GM18868 (cell line): Measurements from ENCODE around the gene CCDC102A.
A peak's percentile ranks its signal among the peaks of the same experiment; 100 is the strongest.

Source experiments
- ATAC-seq: cut with Tn5 transposase; IDR thresholded peaks from one replicate; pipeline ENCODE4 v1.9.1; 2021; ENCODE audit warnings: mild to moderate bottlenecking, moderate library complexity; ENCODE audit not compliant: unreplicated experiment

Gene CCDC102A

DNA sequence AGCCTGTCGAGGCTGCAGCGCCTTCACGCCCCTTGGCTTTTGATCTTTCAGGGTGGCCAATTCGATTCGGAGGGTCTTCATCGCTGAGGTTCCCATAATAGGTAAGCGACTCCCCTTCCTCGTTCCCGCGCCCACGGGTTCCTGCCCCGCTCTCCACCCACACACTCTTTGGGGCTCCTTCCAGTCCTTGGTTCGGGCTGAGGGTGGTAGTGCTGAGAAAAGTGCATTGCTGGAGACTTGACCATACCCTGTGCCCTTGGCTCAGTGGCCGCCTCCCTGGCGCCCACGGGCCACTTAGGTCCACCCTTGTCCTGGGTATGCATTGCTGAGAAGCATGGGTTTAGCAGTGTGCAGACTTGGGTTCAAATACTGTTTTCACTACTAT, 73.4 kb downstream of the CCDC102A start:
- no peak for ATAC-seq

DNA sequence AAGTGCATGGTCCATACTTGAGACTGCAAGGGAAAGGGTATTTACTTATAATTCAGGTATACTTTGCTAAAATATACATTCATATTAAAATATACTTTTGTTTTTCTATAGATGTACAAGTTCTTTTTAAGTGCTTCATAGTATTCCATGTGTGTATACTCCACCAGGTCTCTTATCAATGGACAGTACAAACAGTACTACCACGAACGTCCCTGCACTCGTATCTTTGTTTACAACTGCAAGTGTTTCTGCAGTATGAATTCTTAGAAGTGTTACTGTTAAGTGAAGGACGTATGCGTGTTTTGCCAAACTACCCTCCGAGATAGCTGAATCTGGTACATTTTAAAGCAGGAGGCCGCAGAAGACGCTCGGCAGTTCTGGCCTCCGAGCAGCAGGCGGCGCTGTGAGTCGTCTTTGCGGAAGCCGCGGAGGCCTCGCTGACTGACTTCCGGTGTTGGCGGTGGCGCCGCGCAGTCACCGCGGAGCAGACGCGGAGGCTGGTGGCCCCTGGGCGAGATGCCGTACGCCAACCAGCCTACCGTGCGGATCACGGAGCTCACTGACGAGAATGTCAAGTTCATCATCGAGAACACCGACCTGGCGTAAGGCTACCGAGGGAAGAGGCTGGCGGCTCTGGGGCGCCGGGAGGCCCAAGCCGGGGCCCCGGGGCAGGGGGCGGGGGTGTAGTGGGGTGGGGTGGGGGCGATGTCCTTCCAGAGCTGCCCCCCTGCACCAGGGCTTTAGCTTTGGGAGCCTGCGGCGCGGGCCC, 74.0 kb downstream of the CCDC102A start, which contains the start of gene POLR2C:
TSS of gene POLR2C (plus strand) at position 471 of the 769 bp plus-strand sequence. CDS start at position 517, 46 bp downstream.
- peak; percentile 97 for ATAC-seq
